GM23338 (cell line): ENCODE data around the gene TTLL8. TPM values are rescaled to one million over a fixed set of nuclear protein-coding genes. Genes with fewer than 3 reads are reported as not detected.

ENCODE experiments used
- ATAC-seq: fragments of 200-7000 bp; cut with Tn5 transposase; 3 replicates; pipeline ENCODE4 v1.9.1; 2020
- DNase-seq: peaks from one replicate; pipeline ENCODE4 v3.0.0-alpha.2; 2015; ENCODE audit warnings: low spot score
- H2AFZ ChIP-seq: fragments of 200-600 bp; sonication (generic); 2 replicates; pipeline ENCODE4 v1.8.0; 2016; ENCODE audit warnings: antibody characterized with exemption, mild to moderate bottlenecking, moderate library complexity
- H3F3A ChIP-seq: fragments of 200-600 bp; sonication (generic); replicated peaks from 2 replicates; pipeline ENCODE4 v1.8.0; 2017; ENCODE audit warnings: antibody characterized with exemption, mixed run types, low read depth
- H3K27ac ChIP-seq: fragments of 200-600 bp; sonication (generic); 2 replicates; pipeline ENCODE4 v1.6.1; 2016; ENCODE audit warnings: low read depth
- H3K27me3 ChIP-seq: fragments of 200-600 bp; sonication (generic); 2 replicates; pipeline ENCODE4 v1.8.0; 2016; ENCODE audit warnings: mild to moderate bottlenecking, mixed run types, moderate library complexity; ENCODE audit not compliant: insufficient read depth
- H3K36me3 ChIP-seq: fragments of 200-600 bp; sonication (generic); 2 replicates; pipeline ENCODE4 v1.8.0; 2016; ENCODE audit warnings: mild to moderate bottlenecking; ENCODE audit not compliant: insufficient read depth
- H3K4me1 ChIP-seq: fragments of 200-600 bp; sonication (generic); 2 replicates; pipeline ENCODE4 v1.8.0; 2016; ENCODE audit warnings: mild to moderate bottlenecking, moderate library complexity; ENCODE audit not compliant: insufficient read depth
- H3K4me2 ChIP-seq: fragments of 200-600 bp; sonication (generic); 2 replicates; pipeline ENCODE4 v1.7.1; 2017; ENCODE audit warnings: mixed run types
- H3K4me3 ChIP-seq: fragments of 200-600 bp; sonication (generic); 2 replicates; pipeline ENCODE4 v1.6.1; 2016; ENCODE audit warnings: mixed run types
- H3K79me2 ChIP-seq: fragments of 200-600 bp; sonication (generic); replicated peaks from 2 replicates; pipeline ENCODE4 v1.8.0; 2017; ENCODE audit warnings: mild to moderate bottlenecking; ENCODE audit not compliant: insufficient read depth
- H3K9me2 ChIP-seq: fragments of 200-600 bp; sonication (generic); 2 replicates; pipeline ENCODE4 v1.8.0; 2017; ENCODE audit not compliant: insufficient read depth
- H4K20me1 ChIP-seq: fragments of 200-600 bp; sonication (generic); replicated peaks from 2 replicates; pipeline ENCODE4 v1.8.0; 2017; ENCODE audit warnings: mild to moderate bottlenecking; ENCODE audit not compliant: insufficient read depth
- H3K27ac Mint-ChIP-seq: 2 replicates; pipeline ENCODE4 v1.8.0; 2020; ENCODE audit warnings: inconsistent platforms, mild to moderate bottlenecking, moderate library complexity, mixed read lengths
- H3K27me3 Mint-ChIP-seq: 3 replicates; pipeline ENCODE4 v1.8.0; 2022; ENCODE audit warnings: low read depth, mild to moderate bottlenecking, moderate library complexity, mixed read lengths, inconsistent platforms; ENCODE audit not compliant: insufficient read depth, poor library complexity
- H3K36me3 Mint-ChIP-seq: 3 replicates; pipeline ENCODE4 v1.8.0; 2021; ENCODE audit warnings: low read depth, mild to moderate bottlenecking, inconsistent platforms, moderate library complexity, mixed read lengths
- H3K4me1 Mint-ChIP-seq: 3 replicates; pipeline ENCODE4 v1.8.0; 2020; ENCODE audit warnings: mild to moderate bottlenecking, inconsistent platforms, mixed read lengths
- H3K4me3 Mint-ChIP-seq: 3 replicates; pipeline ENCODE4 v1.8.0; 2021; ENCODE audit warnings: moderate library complexity, mild to moderate bottlenecking, inconsistent platforms, mixed read lengths
- H3K9me3 Mint-ChIP-seq: 3 replicates; pipeline ENCODE4 v1.8.0; 2020; ENCODE audit warnings: moderate library complexity, mild to moderate bottlenecking, inconsistent platforms, mixed read lengths
- CREB1 ChIP-seq: fragments of 250-450 bp; sonication (Bioruptor Pico); IDR thresholded peaks from 2 replicates; pipeline ENCODE4 v1.5.0; 2020; ENCODE audit warnings: low read depth, mild to moderate bottlenecking, moderate library complexity
- EZH2 ChIP-seq: fragments of 200-600 bp; sonication (generic); IDR thresholded peaks from one replicate; pipeline ENCODE4 v1.8.0; 2017; ENCODE audit warnings: antibody characterized with exemption, mild to moderate bottlenecking, low read depth; ENCODE audit not compliant: unreplicated experiment
- EZH2phosphoT487 ChIP-seq: fragments of 200-600 bp; sonication (generic); IDR thresholded peaks from one replicate; pipeline ENCODE4 v1.8.1; 2018; ENCODE audit warnings: antibody characterized with exemption; ENCODE audit not compliant: unreplicated experiment
- JUNB ChIP-seq: IDR thresholded peaks from one replicate; pipeline ENCODE4 v1.6.1; 2016; ENCODE audit warnings: antibody characterized with exemption; ENCODE audit not compliant: unreplicated experiment
- NANOG ChIP-seq: IDR thresholded peaks from 2 replicates; pipeline ENCODE4 v1.6.1; 2016; ENCODE audit warnings: antibody characterized with exemption, borderline replicate concordance
- STAT1 ChIP-seq: IDR thresholded peaks from one replicate; pipeline ENCODE4 v1.6.1; 2016; ENCODE audit warnings: antibody characterized with exemption; ENCODE audit not compliant: unreplicated experiment
- ZNF114 ChIP-seq: fragments of 250-450 bp; sonication (Bioruptor Pico); IDR thresholded peaks from 2 replicates; pipeline ENCODE4 v1.5.0; 2020; ENCODE audit warnings: mild to moderate bottlenecking, moderate library complexity
- polyA plus RNA-seq: library from polyadenylated mRNA; unstranded; fragments of >200 nt; fragmentation: Nextera tagmentation; extraction: Ambion mirVana; gene quantifications from 2 replicates; pipeline ENCODE4 v1.2.1, GENCODE V29; 2016
- total RNA-seq: library from RNA; depleted of rRNA; stranded (reverse); fragments of >200 nt; shearing (Covaris generic); gene quantifications from 2 replicates; pipeline ENCODE4 v1.2.3, GENCODE V29; 2014
- TF ChIP-seq, protein P1 (sequence below): IDR thresholded peaks from one replicate; pipeline ENCODE4 v1.6.1; 2018; ENCODE audit warnings: antibody characterized with exemption; ENCODE audit not compliant: unreplicated experiment
- TF ChIP-seq, protein P2 (sequence below): IDR thresholded peaks from 2 replicates; pipeline ENCODE4 v1.6.1; 2016; ENCODE audit warnings: antibody characterized with exemption
- TF ChIP-seq, protein P3 (sequence below): fragments of 250-450 bp; sonication (Bioruptor Pico); IDR thresholded peaks from 2 replicates; pipeline ENCODE4 v1.5.0; 2020; ENCODE audit warnings: mild to moderate bottlenecking, moderate library complexity

TTLL8 gene
- total and polyA plus RNA-seq, 2 experiments from 2014 or later = not detected

DNA sequence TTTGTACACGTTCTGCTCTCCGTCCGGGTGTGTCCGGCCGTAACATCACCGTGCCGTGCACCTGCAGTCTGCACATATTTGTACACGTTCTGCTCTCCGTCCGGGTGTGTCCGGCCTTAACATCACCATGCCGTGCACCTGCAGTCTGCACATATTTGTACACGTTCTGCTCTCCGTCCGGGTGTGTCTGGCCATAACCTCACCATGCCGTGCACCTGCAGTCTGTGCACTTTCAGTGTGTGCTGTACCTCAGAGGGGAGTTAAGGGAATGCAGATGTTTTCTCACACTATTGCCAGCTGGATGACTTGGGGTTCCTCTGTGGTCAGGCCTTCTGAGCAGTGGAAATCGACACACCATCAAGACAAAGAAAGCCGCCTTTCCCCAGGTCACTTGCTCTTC is 4.2 kb downstream of the TTLL8 start (continued):
- TF ChIP-seq, protein P1, sequence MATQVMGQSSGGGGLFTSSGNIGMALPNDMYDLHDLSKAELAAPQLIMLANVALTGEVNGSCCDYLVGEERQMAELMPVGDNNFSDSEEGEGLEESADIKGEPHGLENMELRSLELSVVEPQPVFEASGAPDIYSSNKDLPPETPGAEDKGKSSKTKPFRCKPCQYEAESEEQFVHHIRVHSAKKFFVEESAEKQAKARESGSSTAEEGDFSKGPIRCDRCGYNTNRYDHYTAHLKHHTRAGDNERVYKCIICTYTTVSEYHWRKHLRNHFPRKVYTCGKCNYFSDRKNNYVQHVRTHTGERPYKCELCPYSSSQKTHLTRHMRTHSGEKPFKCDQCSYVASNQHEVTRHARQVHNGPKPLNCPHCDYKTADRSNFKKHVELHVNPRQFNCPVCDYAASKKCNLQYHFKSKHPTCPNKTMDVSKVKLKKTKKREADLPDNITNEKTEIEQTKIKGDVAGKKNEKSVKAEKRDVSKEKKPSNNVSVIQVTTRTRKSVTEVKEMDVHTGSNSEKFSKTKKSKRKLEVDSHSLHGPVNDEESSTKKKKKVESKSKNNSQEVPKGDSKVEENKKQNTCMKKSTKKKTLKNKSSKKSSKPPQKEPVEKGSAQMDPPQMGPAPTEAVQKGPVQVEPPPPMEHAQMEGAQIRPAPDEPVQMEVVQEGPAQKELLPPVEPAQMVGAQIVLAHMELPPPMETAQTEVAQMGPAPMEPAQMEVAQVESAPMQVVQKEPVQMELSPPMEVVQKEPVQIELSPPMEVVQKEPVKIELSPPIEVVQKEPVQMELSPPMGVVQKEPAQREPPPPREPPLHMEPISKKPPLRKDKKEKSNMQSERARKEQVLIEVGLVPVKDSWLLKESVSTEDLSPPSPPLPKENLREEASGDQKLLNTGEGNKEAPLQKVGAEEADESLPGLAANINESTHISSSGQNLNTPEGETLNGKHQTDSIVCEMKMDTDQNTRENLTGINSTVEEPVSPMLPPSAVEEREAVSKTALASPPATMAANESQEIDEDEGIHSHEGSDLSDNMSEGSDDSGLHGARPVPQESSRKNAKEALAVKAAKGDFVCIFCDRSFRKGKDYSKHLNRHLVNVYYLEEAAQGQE = no peak
- TF ChIP-seq NANOG = no peak

DNA sequence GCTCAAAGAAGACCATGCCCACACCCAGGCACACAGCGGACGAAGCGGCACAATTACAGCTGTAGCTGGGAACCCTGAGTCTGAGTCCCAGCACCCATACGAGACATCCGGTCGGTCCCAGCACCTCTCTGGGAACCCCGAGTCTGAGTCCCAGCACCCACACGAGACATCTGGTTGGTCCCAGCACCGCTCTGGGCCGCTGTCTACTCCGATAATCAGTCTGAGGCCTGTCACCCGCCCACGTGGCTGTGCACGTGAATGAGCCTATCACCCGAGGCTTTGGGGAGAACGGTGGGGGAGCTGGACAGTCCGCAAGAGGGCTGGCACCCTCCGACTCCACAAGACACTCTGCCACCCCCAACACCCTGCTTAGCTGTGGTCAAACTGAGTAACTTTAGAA is 6.2 kb downstream of the TTLL8 start:
- H3K4me3 ChIP-seq = no peak overlapping the region
- no peak overlapping the region for H3K27ac ChIP-seq
- no peak overlapping the region for H3K27ac Mint-ChIP-seq
- ATAC-seq (no peak), DNase-seq (no peak)
- H3K79me2 ChIP-seq = no peaks in the 10 kb centered on the region
- H3K9me2 ChIP-seq = no peaks in the 10 kb centered on the region
- no peaks in the 10 kb centered on the region; the same call in 2 of the 3 replicates for H3K9me3 Mint-ChIP-seq
- no peaks in the 10 kb centered on the region for H3F3A ChIP-seq
- no peak overlapping the region for H2AFZ ChIP-seq
- H4K20me1 ChIP-seq = no peaks in the 10 kb centered on the region
- no peak overlapping the region for H3K4me2 ChIP-seq
- H3K27me3 Mint-ChIP-seq = peaks cover 15% of the 10 kb centered on the region
- no peak overlapping the region for H3K4me3 Mint-ChIP-seq
- H3K4me1 Mint-ChIP-seq = no peaks in the 10 kb centered on the region
- no peaks in the 10 kb centered on the region; the same call in 1 of the 2 replicates for H3K27me3 ChIP-seq
- no peaks in the 10 kb centered on the region for H3K36me3 Mint-ChIP-seq
- no peaks in the 10 kb centered on the region for H3K4me1 ChIP-seq
- H3K36me3 ChIP-seq = no peaks in the 10 kb centered on the region
- no peak for TF ChIP-seq NANOG
- TF ChIP-seq EZH2phosphoT487 = no peak
- TF ChIP-seq STAT1 = no peak
- no peak for TF ChIP-seq EZH2
- no peak for TF ChIP-seq ZNF114 (CRISPR knock-in tag)
- TF ChIP-seq JUNB = no peak
- TF ChIP-seq, protein P1 = no peak
- no peak for TF ChIP-seq CREB1 (CRISPR knock-in tag)
- TF ChIP-seq, protein P2, sequence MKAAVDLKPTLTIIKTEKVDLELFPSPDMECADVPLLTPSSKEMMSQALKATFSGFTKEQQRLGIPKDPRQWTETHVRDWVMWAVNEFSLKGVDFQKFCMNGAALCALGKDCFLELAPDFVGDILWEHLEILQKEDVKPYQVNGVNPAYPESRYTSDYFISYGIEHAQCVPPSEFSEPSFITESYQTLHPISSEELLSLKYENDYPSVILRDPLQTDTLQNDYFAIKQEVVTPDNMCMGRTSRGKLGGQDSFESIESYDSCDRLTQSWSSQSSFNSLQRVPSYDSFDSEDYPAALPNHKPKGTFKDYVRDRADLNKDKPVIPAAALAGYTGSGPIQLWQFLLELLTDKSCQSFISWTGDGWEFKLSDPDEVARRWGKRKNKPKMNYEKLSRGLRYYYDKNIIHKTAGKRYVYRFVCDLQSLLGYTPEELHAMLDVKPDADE = no peak
- TF ChIP-seq, protein P3, sequence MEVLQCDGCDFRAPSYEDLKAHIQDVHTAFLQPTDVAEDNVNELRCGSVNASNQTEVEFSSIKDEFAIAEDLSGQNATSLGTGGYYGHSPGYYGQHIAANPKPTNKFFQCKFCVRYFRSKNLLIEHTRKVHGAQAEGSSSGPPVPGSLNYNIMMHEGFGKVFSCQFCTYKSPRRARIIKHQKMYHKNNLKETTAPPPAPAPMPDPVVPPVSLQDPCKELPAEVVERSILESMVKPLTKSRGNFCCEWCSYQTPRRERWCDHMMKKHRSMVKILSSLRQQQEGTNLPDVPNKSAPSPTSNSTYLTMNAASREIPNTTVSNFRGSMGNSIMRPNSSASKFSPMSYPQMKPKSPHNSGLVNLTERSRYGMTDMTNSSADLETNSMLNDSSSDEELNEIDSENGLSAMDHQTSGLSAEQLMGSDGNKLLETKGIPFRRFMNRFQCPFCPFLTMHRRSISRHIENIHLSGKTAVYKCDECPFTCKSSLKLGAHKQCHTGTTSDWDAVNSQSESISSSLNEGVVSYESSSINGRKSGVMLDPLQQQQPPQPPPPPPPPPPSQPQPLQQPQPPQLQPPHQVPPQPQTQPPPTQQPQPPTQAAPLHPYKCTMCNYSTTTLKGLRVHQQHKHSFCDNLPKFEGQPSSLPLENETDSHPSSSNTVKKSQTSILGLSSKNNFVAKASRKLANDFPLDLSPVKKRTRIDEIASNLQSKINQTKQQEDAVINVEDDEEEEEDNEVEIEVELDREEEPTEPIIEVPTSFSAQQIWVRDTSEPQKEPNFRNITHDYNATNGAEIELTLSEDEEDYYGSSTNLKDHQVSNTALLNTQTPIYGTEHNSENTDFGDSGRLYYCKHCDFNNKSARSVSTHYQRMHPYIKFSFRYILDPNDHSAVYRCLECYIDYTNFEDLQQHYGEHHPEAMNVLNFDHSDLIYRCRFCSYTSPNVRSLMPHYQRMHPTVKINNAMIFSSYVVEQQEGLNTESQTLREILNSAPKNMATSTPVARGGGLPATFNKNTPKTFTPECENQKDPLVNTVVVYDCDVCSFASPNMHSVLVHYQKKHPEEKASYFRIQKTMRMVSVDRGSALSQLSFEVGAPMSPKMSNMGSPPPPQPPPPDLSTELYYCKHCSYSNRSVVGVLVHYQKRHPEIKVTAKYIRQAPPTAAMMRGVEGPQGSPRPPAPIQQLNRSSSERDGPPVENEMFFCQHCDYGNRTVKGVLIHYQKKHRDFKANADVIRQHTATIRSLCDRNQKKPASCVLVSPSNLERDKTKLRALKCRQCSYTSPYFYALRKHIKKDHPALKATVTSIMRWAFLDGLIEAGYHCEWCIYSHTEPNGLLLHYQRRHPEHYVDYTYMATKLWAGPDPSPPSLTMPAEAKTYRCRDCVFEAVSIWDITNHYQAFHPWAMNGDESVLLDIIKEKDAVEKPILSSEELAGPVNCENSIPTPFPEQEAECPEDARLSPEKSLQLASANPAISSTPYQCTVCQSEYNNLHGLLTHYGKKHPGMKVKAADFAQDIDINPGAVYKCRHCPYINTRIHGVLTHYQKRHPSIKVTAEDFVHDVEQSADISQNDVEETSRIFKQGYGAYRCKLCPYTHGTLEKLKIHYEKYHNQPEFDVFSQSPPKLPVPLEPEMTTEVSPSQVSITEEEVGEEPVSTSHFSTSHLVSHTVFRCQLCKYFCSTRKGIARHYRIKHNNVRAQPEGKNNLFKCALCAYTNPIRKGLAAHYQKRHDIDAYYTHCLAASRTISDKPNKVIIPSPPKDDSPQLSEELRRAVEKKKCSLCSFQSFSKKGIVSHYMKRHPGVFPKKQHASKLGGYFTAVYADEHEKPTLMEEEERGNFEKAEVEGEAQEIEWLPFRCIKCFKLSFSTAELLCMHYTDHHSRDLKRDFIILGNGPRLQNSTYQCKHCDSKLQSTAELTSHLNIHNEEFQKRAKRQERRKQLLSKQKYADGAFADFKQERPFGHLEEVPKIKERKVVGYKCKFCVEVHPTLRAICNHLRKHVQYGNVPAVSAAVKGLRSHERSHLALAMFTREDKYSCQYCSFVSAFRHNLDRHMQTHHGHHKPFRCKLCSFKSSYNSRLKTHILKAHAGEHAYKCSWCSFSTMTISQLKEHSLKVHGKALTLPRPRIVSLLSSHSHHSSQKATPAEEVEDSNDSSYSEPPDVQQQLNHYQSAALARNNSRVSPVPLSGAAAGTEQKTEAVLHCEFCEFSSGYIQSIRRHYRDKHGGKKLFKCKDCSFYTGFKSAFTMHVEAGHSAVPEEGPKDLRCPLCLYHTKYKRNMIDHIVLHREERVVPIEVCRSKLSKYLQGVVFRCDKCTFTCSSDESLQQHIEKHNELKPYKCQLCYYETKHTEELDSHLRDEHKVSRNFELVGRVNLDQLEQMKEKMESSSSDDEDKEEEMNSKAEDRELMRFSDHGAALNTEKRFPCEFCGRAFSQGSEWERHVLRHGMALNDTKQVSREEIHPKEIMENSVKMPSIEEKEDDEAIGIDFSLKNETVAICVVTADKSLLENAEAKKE (CRISPR knock-in tag) = no peak
